ENCODE data around the gene MRPL3.
A peak's percentile ranks its signal among the peaks of the same experiment; 100 is the strongest.

MRPL3 gene

DNA sequence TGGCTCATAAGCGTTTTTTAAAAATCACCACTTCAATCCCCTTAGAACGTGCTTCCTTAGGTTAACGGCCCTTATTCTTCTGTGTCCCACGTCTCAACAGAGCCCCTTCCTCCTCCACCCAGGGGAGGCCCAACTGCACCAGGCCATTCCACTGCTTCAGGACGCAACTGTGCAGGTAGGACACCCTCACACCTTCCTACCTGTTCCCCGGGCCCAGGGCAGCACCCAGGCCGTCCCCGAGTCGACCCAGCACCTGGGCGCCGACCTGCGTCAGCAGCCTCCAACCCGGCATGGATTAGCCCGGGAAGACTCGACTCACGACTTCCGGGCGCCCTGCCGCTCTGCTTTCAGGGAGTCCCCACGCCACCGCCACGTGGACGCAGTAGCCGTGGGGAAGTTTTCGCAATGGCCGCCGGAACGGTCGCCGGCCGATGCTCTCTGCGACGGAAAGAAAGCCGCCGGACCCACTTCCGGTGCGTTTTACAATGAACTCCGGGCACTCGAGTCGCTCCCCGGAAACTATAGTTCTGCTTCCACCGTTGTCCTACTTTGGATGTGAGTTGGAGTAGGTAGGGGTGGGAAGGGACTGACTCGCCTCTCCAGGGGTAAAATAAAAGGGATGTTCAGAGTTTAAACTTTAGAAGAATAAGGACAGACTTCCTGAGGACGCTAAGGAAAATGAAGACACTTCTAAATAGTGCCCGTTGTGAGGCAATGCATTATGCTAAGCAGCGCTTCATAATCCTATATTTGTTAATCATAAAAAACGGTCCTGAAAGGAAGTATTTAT lies at the start of gene MRPL3:
Gene MRPL3, minus strand, starts transcription at position 442 of the 790 bp plus-strand sequence. Its CDS starts 150 bp downstream, at position 292.
- DNase-seq (ENCODE audit: low read depth in 2 of 2), result peak; percentile 81 to 82

DNA sequence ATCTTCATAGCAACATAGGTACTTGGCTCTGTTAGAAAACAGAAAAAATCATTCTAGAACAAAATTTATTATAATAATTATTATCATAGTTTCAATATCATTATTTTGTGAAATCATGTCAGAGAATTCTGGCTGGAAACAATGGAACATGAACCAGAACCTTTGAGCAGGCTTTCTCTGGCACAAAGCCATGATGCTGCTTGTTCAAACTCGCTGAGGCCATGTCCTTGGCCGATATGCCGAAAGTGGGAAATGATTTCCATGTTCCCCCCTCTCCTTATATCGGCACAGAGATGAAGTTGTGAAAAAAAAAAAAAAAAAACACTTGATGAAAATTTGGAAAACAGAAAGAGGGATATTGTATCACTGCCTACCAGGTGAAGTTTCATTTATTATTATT lies 49.0 kb upstream of the MRPL3 start:
- DNase-seq (ENCODE audit: low read depth in 2 of 2), result no peak

DNA sequence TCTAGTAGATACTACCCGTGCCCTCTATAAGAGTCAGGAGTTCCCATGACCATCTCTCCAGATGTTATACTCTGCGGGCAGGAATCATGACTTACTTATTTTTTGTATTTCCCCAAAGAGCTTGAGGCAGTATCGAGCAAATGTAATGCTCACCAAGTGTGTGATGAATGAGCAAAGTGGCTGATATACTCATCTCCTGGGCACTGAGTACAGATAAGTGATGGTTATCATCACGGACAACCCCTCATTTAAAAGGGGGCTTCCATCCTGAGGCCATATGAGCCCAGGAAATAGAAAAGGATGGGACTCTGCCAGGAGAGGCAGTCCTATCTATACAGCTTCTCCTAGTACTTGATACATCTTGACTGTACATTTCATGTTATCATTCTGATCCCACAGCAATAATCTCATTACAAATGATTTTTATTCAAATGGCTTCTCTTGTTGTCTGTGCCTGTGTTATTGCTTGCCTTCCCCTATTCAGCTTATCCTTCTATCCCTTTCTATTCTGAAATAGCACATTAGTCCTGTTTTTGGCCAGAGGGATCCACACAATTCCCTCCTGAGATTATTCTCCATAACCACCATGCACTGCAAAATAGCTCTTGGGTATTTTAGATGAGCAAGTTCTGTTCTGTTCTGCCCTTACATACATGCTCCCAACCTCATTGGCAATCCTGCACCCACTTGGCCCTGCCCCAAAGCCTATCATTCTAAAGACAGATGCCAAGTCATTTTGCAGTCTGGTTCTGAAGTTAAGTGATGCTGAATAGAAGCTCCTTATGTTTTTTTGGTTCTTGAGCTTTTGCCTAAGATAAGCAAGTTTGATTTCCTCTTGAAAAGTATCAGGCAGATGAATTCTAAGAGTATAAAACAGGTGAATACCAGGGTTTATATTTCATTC lies 48.0 kb upstream of the MRPL3 start:
- no peak for DNase-seq (ENCODE audit: low read depth in 2 of 2)

DNA sequence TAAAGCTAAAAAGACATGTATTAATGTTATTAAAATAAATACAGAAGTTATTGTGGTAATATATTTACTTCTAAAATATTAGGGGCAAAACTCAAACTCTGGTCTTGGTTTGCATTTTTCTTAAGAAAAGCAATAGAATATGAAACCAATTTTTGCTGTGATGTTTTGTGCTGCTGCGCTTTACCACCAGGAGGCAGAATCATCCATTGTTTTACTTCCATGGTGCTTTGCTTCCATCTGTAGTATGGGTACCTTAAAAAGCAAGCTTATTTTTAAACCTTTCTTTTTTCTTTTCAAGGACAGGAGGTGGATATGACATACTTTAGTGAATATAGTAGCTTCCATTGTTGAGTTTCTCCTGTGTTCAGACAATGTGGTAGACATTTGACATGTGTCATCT lies 46.6 kb upstream of the MRPL3 start:
- no peak for DNase-seq (ENCODE audit: low read depth in 2 of 2)

DNA sequence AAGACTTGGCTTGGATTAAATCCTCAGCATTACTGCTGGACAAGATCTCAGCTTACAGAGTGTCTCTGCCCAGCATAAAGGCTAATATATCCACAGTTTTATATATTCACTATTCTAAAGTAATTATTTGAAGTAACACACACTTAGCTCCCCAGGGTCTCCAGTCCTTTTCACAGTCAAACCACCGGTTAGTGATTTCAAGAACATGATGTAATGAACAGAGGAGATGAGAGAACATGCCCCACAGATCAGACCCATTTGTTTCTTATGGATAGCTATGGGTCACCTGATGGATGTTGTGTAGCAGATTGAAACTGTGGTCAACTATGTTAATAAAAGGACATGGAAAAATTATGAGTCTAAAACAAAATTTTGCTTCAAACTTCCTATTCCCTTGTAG lies 44.8 kb upstream of the MRPL3 start:
- no peak for DNase-seq (ENCODE audit: low read depth in 2 of 2)

DNA sequence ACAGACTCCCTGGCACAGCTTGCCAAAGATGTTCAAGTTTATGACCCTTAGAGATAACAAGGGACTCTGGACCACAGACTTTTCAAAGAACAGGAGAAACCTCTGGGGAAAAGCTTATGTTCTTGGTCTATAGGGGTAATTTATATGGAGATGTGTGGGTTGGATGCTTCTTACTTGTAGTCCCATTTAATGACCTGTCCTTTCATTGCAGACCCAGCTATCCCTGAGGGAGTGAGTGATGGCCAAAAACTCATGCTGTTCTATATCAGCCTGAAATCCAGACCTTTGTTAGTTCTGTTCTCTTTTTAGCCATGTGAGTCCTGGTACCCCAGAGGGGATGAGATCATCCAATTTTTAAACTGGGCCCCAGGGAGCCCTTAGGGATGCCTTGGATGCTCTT lies 43.7 kb upstream of the MRPL3 start:
- DNase-seq (ENCODE audit: low read depth in 2 of 2), result no peak

DNA sequence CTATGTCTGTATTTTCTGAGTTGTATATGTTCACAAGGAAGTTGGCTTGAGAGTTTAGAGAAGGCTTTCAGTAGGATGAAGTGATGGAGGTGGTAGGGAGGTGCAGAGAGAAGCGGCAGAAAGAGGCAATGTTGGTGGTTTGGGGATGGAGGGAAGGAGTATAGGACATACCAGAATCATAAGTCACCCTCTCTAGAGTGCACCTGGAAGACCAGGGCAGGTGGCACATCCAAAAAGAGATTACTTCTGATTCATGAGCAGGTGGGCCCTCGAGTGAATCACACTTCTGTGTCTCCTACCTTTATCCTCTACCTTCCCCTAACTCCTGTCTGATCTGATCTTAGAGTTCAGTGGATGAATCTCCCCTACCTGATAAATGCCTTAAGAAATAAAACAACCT lies 41.8 kb upstream of the MRPL3 start:
- no peak for DNase-seq (ENCODE audit: low read depth in 2 of 2)

DNA sequence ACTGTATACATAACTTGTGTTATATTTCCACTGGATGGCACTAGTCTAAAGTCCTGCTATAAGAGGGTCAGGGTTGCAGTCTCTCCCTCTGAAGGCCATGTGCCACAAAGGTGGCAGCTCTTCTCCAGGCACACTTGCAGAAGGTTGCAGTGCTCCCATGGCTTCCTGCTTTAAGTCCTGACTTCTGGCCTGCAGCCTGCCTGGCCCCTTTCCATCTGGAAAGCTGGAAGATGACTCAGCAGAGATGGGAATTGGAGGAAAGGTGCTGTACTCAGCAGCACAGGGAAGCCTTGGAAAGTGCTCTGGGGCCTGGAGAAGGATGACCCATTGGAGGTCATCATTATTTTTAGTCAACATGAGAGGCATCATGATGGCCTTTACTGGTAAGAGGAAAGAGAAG lies 40.9 kb upstream of the MRPL3 start:
- DNase-seq (ENCODE audit: low read depth in 2 of 2), result peak; percentile 70 to 76

DNA sequence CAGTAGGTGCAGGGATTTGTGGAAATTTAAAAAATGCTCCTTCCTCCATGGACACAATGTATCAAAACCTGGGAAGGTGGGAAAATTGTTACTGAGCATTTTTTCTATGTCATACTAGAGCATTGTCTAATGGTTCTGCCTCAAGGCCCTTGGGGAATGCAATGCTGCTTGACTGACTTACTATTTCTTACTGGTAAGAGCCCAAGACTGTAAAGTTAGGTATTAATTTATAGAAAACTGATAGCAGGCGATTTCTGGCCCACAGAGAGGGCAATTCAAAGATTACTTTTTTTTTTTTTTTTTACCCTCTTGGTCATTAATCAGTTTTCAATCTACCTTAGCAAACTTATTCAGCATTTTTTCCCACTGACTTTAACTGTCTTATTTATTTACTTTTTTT lies 38.5 kb upstream of the MRPL3 start:
- no peak for DNase-seq (ENCODE audit: low read depth in 2 of 2)

DNA sequence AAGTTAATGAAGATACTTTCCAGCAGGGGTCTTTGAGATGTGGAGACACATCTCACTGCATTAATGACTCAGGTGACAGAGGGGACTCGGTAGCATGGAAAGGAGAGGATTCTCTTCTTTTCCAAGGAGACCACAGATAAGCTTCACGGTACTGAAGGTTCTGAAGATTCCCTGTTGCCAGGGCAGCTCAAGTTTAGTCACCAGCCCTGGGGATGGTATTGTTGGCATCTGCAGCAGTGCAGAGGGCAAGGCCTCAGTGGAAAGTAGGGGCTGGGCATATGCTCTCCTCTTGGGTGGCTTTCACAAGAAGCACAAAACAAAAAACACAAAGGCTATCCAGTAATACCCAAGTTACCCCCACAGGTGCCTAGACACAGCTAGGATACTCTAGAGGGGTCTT lies 38.0 kb upstream of the MRPL3 start:
- DNase-seq (ENCODE audit: low read depth in 2 of 2), result no peak

DNA sequence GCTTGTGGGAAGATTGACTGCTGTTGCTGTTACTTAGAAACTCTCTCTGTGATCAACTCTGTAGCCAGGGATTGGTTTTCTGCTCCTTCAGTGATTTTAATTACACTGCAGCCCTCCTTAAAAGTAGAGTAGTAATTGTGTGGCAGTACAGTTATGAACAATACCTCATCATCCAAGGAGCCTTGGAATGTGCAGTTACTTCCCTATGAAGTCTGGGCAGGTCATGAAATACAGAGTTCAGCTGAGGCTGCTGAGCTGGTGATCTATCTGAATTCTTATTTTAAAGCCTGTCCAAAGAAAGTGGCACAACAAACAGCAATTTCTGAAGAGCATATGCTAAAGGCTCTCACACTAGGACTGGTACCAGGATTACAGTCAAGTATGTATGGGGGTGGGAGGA lies 37.4 kb upstream of the MRPL3 start:
- DNase-seq (ENCODE audit: low read depth in 2 of 2), result no peak

DNA sequence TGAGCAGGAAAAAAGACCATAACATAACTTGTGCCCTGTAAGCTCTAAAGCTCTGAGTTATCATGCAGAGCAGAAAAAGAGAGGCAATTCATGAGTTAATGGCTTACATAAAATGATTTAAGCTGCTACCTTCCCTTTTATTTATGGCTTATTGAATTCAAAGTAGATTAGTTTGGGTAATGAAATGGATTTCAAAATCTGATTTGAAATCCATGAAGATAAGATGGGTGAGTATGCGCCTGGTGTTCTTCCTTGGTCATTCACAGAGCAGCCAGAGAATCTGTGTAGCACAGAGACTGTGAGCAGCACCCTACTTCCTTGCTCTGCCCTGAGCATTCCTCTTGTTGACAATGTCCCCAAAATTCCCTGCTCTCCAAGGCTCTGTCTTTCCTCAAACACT lies 36.2 kb upstream of the MRPL3 start:
- DNase-seq (ENCODE audit: low read depth in 2 of 2), result no peak

DNA sequence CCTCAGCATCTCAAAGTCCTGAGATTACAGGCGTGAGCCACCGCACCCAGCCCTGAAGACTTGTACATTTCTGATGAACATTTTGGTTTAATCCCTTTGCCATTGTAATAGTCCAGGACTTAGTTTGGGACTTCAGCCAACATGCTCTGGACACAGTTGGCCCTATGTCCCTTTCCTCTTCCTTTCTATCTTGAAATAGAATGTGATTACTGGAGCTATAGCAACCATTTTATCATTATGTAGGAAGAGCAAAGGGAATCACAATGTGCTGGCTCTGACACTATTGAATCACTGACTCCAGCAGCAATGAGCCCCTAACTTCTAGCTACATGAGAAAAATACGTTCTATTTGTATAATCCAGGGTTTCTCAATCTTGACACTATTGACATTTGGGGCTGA lies 34.8 kb upstream of the MRPL3 start:
- no peak for DNase-seq (ENCODE audit: low read depth in 2 of 2)

DNA sequence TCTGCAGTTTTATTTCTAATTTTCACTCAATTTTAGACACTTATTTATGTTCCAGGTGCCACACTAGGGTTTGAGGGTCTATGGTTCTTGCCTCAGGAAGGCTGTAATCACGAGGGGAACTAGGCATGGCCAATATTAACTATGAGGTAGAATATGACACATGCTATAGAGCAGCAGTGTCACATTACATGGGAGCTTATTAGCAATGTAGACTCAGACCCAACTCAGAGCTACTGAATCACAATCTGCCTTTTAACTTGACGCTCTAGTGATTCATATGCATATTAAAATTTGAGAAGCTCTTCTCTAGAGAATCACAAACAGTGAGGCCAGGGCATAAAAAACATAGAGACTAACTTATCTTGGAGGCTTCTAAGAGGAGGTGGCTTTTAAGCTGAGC lies 32.8 kb upstream of the MRPL3 start:
- peak; percentile 17 to 18 for DNase-seq (ENCODE audit: low read depth in 2 of 2)

DNA sequence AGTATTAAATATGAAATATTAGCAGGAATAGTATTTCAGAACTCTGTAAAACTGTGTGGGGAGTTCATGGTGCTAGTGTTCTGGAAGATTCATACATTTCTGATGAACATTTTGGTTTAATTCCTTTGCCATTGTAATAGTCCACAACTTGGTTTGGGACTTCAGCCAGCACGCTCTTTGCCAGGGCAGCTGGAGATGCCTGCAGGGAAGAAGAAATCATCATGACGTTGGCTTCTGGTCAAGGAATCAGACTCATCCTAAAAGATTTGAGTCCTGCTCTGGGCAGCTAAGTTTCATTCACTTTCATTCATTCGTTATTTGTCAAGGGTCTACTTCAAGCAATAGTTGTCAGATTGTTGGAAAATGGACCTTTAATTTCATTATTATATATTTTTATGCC lies 32.4 kb upstream of the MRPL3 start:
- no peak for DNase-seq (ENCODE audit: low read depth in 2 of 2)

DNA sequence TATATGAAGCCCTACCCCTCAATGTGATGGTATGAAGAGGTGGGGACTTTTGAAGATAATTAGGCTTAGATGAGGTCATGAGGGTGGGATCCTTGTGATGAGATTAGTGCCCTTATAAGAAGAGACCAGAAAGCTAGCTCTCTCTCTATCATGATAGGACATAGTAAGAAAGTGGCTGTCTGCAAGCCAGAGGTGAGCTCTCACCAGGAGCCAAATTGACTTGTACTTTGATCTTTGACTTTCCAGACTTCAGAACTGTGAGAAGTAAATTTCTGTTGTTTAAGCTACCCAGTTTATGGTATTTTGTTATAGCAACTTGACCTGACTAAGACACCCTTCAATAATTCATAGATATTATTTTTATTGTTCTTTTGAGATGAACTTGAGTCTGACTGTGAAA lies 29.9 kb upstream of the MRPL3 start:
- no peak for DNase-seq (ENCODE audit: low read depth in 2 of 2)

DNA sequence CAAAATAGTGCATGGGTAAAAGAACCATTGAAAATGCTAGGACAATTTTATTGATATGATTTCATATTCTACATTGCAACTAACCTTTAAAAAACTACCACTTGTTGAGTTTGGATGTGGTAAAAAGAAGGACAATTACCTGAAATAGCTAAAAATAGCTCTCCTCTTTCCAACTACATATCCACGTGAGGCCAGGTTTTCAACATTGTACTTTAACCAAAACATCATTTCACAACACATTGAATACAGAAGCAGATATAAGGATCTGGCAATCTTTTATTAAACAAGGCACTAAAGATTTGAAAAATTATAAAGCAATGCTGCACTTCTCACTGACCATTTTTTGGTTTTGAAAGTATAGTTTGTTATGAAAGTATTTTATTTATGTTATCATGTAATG lies 28.1 kb upstream of the MRPL3 start:
- no peak for DNase-seq (ENCODE audit: low read depth in 2 of 2)

DNA sequence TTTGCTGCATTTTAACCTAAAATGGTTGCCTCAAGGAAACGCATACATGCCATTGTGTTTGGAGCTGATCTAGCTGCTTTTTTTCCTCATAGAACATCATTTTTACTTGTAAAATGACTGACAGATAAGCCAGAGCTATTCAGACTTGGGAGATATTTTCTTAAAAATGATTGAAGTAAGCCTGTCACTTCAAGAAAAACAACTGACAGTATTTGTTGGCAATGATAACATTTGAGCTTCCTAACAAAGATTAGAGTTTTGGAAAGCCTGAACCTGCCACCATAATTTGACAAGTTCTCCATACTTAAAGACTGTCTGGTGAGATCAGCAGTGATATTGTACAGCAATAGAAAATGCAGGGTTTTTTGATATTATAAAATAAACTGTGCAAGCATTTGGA lies 27.6 kb upstream of the MRPL3 start:
- DNase-seq (ENCODE audit: low read depth in 2 of 2), result no peak

DNA sequence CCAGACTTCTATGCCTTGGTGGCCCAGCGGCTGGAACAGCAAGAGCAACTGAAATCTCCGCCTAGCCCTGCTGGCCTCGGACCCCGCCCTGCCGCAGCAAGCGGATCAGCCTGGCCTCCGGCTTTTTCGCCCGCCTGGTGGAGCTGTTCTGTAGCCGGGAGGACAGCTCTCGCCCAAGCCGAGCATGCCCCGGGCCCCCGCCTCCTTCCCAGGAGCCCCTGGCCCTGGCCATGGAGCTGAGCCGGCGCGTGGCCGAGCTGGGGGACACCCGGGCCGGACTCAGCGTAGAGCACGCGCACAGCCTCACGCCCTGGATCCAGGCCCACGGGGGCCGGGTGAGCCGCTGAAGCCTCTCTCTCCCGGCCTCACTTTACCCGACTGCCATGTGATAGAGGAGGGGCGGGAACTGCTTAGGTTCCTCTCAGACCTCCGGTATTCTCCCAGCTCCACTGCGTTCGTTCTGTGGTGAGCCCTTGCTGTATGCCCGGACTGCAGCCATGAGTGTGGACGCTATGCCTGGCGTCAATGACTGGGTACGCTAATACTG lies 24.1 kb upstream of the MRPL3 start:
- DNase-seq (ENCODE audit: low read depth in 2 of 2), result peak; percentile 25 to 29

DNA sequence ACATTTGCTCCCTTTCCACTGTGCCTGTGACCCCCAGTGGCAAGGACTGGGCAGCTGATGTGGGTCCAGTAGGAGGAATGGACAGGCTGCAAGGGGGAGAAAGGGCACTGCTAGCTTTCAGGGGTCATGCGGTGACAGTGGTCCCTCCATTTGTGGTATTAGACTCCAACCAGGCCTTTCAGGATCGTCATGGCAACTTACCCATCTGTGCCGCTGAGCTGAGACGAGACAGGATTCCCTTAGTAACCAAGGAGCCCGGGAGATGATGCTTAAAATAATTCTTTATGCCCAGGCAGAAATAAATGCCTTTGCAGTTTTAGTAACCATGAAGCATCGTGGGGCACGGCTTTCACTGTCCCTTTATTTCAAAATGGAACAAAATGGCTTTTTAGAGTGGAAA lies 15.9 kb upstream of the MRPL3 start:
- no peak for DNase-seq (ENCODE audit: low read depth in 2 of 2)

DNA sequence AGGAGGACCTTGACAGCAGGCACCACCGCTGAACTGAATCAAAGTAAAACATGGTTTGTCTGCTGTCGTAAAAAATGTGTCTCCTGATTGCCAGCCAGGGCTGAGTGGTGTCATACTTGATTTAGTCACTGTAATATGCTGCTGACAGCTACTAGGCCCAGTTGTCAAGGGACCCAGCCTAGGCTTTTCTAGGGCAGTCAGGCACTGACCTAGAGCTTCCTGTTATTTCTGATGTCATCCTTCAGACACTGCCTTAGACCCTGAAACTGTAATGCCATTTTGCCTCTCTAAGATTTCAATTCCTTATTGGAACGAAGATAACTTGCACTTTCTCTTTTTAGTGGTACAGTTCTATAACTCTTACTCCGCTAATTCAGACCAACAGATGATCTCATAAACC lies 2.6 kb upstream of the MRPL3 start:
- no peak for DNase-seq (ENCODE audit: low read depth in 2 of 2)

DNA sequence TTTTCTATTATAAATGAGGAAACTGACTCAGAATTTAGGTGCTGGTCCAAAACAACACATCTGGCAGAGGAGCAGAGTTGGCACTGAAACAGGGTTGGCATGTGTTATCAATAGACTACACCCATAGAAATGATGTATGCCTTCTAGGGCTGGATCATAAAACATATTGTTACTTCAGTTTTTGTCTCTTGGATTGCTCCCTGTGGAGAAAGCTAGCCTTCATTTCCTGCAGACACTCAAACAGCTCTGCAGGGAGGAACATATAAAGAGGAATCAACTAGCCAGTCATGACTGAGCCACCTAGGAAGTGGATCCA lies 507 bp upstream of the MRPL3 start:
- peak; percentile 24 to 30 for DNase-seq (ENCODE audit: low read depth in 2 of 2)

DNA sequence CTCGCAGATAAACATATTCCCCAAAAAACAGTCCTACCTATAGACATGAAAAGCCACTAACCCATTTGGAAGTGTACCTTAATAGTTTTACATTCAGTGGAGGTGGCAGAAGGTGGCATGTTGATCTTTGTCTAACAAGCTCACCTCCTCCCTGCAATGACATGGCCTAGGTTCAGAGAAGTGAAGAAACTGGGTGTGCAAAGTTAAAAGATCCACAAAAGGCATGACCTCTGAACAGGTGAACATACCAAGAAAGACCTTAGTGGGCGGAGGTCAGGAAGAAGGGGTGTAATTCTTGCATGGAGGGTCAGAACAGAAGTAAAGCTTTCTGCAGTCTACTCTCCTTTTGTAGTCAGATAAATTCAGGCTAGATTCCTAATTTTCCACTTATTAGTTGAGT lies 822 bp downstream of the MRPL3 start:
- DNase-seq (ENCODE audit: low read depth in 2 of 2), result no peak
